Measurements from ENCODE around the gene SMOC1.

GRCh38 chr14:69853774-69854173 lies 25.4 kb upstream of the SMOC1 start:
- TF ChIP-seq CTCF (IDR thresholded peaks at IDR 0.05): no peak
- TF ChIP-seq POLR2A (IDR thresholded peaks at IDR 0.05): no peak

All from body of pancreas (tissue), 4 donors.